Nephron progenitor cell (in vitro differentiated cells): ENCODE measurements around the gene MGLL.

Source experiments
- DNase-seq: peaks from one replicate; pipeline ENCODE4 v3.0.0; 2021
- H3K27ac Mint-ChIP-seq: 2 replicates; pipeline ENCODE4 v1.8.0; 2021; ENCODE audit warnings: mild to moderate bottlenecking, moderate library complexity, mixed read lengths
- H3K27me3 Mint-ChIP-seq: 2 replicates; pipeline ENCODE4 v1.8.0; 2021; ENCODE audit warnings: mild to moderate bottlenecking, low read depth, mixed read lengths; ENCODE audit not compliant: poor library complexity
- H3K36me3 Mint-ChIP-seq: 2 replicates; pipeline ENCODE4 v1.8.0; 2021; ENCODE audit warnings: low read depth, mixed read lengths
- H3K4me1 Mint-ChIP-seq: 2 replicates; pipeline ENCODE4 v1.8.0; 2021; ENCODE audit warnings: mixed read lengths
- H3K4me3 Mint-ChIP-seq: 2 replicates; pipeline ENCODE4 v1.8.0; 2021; ENCODE audit warnings: mild to moderate bottlenecking, moderate library complexity, mixed read lengths
- H3K9me3 Mint-ChIP-seq: 2 replicates; pipeline ENCODE4 v1.8.0; 2021; ENCODE audit warnings: mild to moderate bottlenecking, moderate library complexity, mixed read lengths
- CTCF ChIP-seq: fragments of 200-600 bp; sonication (generic); IDR thresholded peaks from 2 replicates; pipeline ENCODE4 v1.5.0; 2021; ENCODE audit warnings: antibody characterized with exemption

Gene MGLL

GRCh38 chr3:127820221-127820825 is 2.0 kb downstream of the MGLL start:
- Mint-ChIP-seq H3K4me3 (no peak overlapping the region), H3K27ac (no peak overlapping the region), H3K9me3 (no peaks in the 10 kb centered on the region), H3K27me3 (peaks cover 53% of the 10 kb centered on the region), H3K36me3 (no peaks in the 10 kb centered on the region), H3K4me1 (peaks cover 34% of the 10 kb centered on the region)
- no peak for DNase-seq
- TF ChIP-seq CTCF, result no peak

- H3K27me3 Mint-ChIP-seq, result peaks cover 47% of the 10 kb centered on the region
- no peak for DNase-seq
- H3K9me3 Mint-ChIP-seq, result no peaks in the 10 kb centered on the region
- no peak for TF ChIP-seq CTCF
- no peak overlapping the region for H3K4me3 Mint-ChIP-seq
- H3K27ac Mint-ChIP-seq, result no peak overlapping the region
- H3K36me3 Mint-ChIP-seq, result no peaks in the 10 kb centered on the region
- peaks cover 41% of the 10 kb centered on the region for H3K4me1 Mint-ChIP-seq
Measured at GRCh38 chr3:127819656-127820055, 2.7 kb downstream of the MGLL start.

- Mint-ChIP-seq H3K27me3 (peaks cover 42% of the 10 kb centered on the region), H3K9me3 (no peaks in the 10 kb centered on the region), H3K36me3 (no peaks in the 10 kb centered on the region), H3K4me3 (no peak overlapping the region), H3K4me1 (peaks cover 43% of the 10 kb centered on the region), H3K27ac (no peak overlapping the region)
- no peak for TF ChIP-seq CTCF
- DNase-seq, result no peak
Measured at GRCh38 chr3:127819086-127819485, 3.2 kb downstream of the MGLL start.

- no peak for TF ChIP-seq CTCF
- DNase-seq, result no peak
- no peak overlapping the region for H3K4me3 Mint-ChIP-seq
- H3K4me1 Mint-ChIP-seq, result peaks cover 47% of the 10 kb centered on the region
- no peak overlapping the region for H3K27ac Mint-ChIP-seq
- H3K36me3 Mint-ChIP-seq, result no peaks in the 10 kb centered on the region
- H3K9me3 Mint-ChIP-seq, result no peaks in the 10 kb centered on the region
- peaks cover 28% of the 10 kb centered on the region for H3K27me3 Mint-ChIP-seq
Measured at GRCh38 chr3:127817406-127817841, 4.9 kb downstream of the MGLL start.

- peaks cover 44% of the 10 kb centered on the region for H3K4me1 Mint-ChIP-seq
- H3K9me3 Mint-ChIP-seq, result peaks cover 1% of the 10 kb centered on the region
- H3K4me3 Mint-ChIP-seq, result no peak overlapping the region
- peaks cover 22% of the 10 kb centered on the region for H3K27me3 Mint-ChIP-seq
- H3K27ac Mint-ChIP-seq, result no peak overlapping the region
- DNase-seq, result no peak
- H3K36me3 Mint-ChIP-seq, result no peaks in the 10 kb centered on the region
- TF ChIP-seq CTCF, result no peak
Measured at GRCh38 chr3:127816783-127817405, 5.4 kb downstream of the MGLL start.
